HCT116 (cell line): ENCODE measurements around the gene CYTIP. TPM values are rescaled to one million over a fixed set of nuclear protein-coding genes. Genes with fewer than 3 reads are reported as not detected.

Experiments
- ATAC-seq: fragments of 200-7000 bp; cut with Tn5 transposase; 2 replicates; pipeline ENCODE4 v1.9.1; 2020; ENCODE audit warnings: mild to moderate bottlenecking, moderate library complexity
- BruUV-seq: library from RNA; stranded (reverse); fragments of 400-500 nt; replicated peaks from 2 replicates; lab custom pipeline; 2021; lab: Mats Ljungman, UMichigan
- CTCF ChIA-PET: fragments of 300-600 bp; sonication (Branson Sonifier 250); formaldehyde crosslinking; loops from one replicate; lab custom pipeline; 2021; ENCODE audit warnings: antibody characterized with exemption; lab: Charles Lee
- POLR2A ChIA-PET: fragments of 300-600, 350-600 bp; sonication (Branson Sonifier 250); formaldehyde crosslinking; loops from one replicate; lab custom pipeline; 2021; ENCODE audit warnings: antibody characterized with exemption; lab: Charles Lee
- RAD21 ChIA-PET, 2 experiments: fragments of 300-600 bp; sonication (Branson Sonifier 250); formaldehyde crosslinking; loops; one replicate each; lab custom pipeline; 2023; ENCODE audit warnings: low total read pairs in 2 of 2; ENCODE audit not compliant: uncharacterized antibody in 2 of 2, unreplicated experiment in 2 of 2, low non-redundant PET in 1 of 2; lab: Charles Lee
- DNase-seq: peaks from one replicate; pipeline ENCODE4 v3.0.0-alpha.2; 2010; ENCODE audit warnings: low read depth, low spot score
- H2AFZ ChIP-seq: fragments of 200-600 bp; shearing (Covaris generic), sonication (generic); 2 replicates; pipeline ENCODE4 v1.6.1; 2017; ENCODE audit warnings: low read depth, mixed run types, mixed read lengths, antibody characterized with exemption, low read length; ENCODE audit not compliant: poor library complexity, severe bottlenecking
- H3K27ac ChIP-seq: 2 replicates; pipeline ENCODE4 v1.5.1; 2012; ENCODE audit warnings: low read depth, low read length
- H3K27me3 ChIP-seq: fragments of 200-600 bp; sonication (generic); 2 replicates; pipeline ENCODE4 v1.6.1; 2016; ENCODE audit warnings: mixed run types, low read length, mixed read lengths; ENCODE audit not compliant: insufficient read depth
- H3K36me3 ChIP-seq, 2 experiments: fragments of 200-500 bp in 1 of 2; fragments of 200-600 bp in 1 of 2; sonication (Bioruptor generic) in 1 of 2; sonication (generic) in 1 of 2; 2 replicates each; pipeline versions ENCODE4 v1.5.1 to v1.6.1; 2014 to 2016; ENCODE audit warnings: low read length in 2 of 2, inconsistent platforms in 1 of 2, mixed read lengths in 1 of 2, mixed run types in 1 of 2; ENCODE audit not compliant: insufficient read depth in 2 of 2, control insufficient read depth in 1 of 2
- H3K4me1 ChIP-seq, 2 experiments: fragments of 200-600 bp in 1 of 2; sonication (generic) in 1 of 2; 2 replicates each; pipeline versions ENCODE4 v1.5.1 to v1.6.1; 2012 to 2017; ENCODE audit warnings: low read length in 2 of 2, inconsistent platforms in 1 of 2, mild to moderate bottlenecking in 1 of 2, mixed read lengths in 1 of 2, mixed run types in 1 of 2, moderate library complexity in 1 of 2; ENCODE audit not compliant: insufficient read depth in 2 of 2, control insufficient read depth in 1 of 2
- H3K4me2 ChIP-seq: fragments of 200-600 bp; sonication (generic); 2 replicates; pipeline ENCODE4 v1.6.1; 2017; ENCODE audit warnings: mixed run types, low read length, mixed read lengths
- H3K4me3 ChIP-seq, 2 experiments: fragments of 200-600 bp in 1 of 2; sonication (generic) in 1 of 2; replicated peaks in 1 of 2; 2 replicates each; pipeline ENCODE4 v1.5.1; 2011 to 2016; ENCODE audit warnings: low read length in 2 of 2, control low read depth in 1 of 2, low read depth in 1 of 2, mild to moderate bottlenecking in 1 of 2, mixed read lengths in 1 of 2, mixed run types in 1 of 2
- H3K79me2 ChIP-seq: fragments of 200-600 bp; sonication (generic); 2 replicates; pipeline ENCODE4 v1.6.1; 2017; ENCODE audit warnings: mild to moderate bottlenecking, mixed run types, low read length, moderate library complexity, mixed read lengths; ENCODE audit not compliant: insufficient read depth
- H3K9ac ChIP-seq: fragments of 200-600 bp; sonication (generic); 2 replicates; pipeline ENCODE4 v1.6.1; 2016; ENCODE audit warnings: low read length, mixed read lengths
- H3K9me2 ChIP-seq: fragments of 200-600 bp; sonication (generic), shearing (Covaris generic); 2 replicates; pipeline ENCODE4 v1.6.1; 2017; ENCODE audit warnings: mixed run types, mild to moderate bottlenecking, moderate library complexity; ENCODE audit not compliant: insufficient read depth
- H3K9me3 ChIP-seq, 2 experiments: fragments of 200-500 bp in 1 of 2; fragments of 200-600 bp in 1 of 2; sonication (Bioruptor generic) in 1 of 2; sonication (generic) in 1 of 2; 2 replicates each; pipeline ENCODE4 v1.6.1; 2014 to 2017; ENCODE audit warnings: low read length in 2 of 2, mixed read lengths in 2 of 2, inconsistent platforms in 1 of 2, low read depth in 1 of 2, mild to moderate bottlenecking in 1 of 2, mixed run types in 1 of 2, moderate library complexity in 1 of 2; ENCODE audit not compliant: control insufficient read depth in 1 of 2, insufficient read depth in 1 of 2
- H4K20me1 ChIP-seq: fragments of 200-600 bp; sonication (generic), shearing (Covaris generic); 2 replicates; pipeline ENCODE4 v1.6.1; 2017; ENCODE audit warnings: mixed run types, mild to moderate bottlenecking, moderate library complexity; ENCODE audit not compliant: insufficient read depth
- CBX3 ChIP-seq: IDR thresholded peaks from 2 replicates; pipeline ENCODE4 v1.6.1; 2012; ENCODE audit warnings: low read depth
- EGR1 ChIP-seq: IDR thresholded peaks from 2 replicates; pipeline ENCODE4 v1.6.1; 2012; ENCODE audit warnings: low read depth
- ELF1 ChIP-seq: IDR thresholded peaks from 2 replicates; pipeline ENCODE4 v1.6.1; 2012; ENCODE audit warnings: low read depth, borderline replicate concordance
- EZH2 ChIP-seq: fragments of 200-600 bp; sonication (generic); IDR thresholded peaks from 2 replicates; pipeline ENCODE4 v1.6.1; 2017; ENCODE audit warnings: antibody characterized with exemption, mixed run types
- EZH2phosphoT487 ChIP-seq: fragments of 200-600 bp; IDR thresholded peaks from 2 replicates; pipeline ENCODE4 v1.6.1; 2018; ENCODE audit warnings: antibody characterized with exemption, borderline replicate concordance
- FOSL1 ChIP-seq: IDR thresholded peaks from 2 replicates; pipeline ENCODE4 v1.6.1; 2012; ENCODE audit warnings: low read depth
- POLR2AphosphoS5 ChIP-seq: IDR thresholded peaks from 2 replicates; pipeline ENCODE4 v1.6.1; 2011; ENCODE audit warnings: mild to moderate bottlenecking, low read depth, low read length, moderate library complexity
- REST ChIP-seq: IDR thresholded peaks from 2 replicates; pipeline ENCODE4 v1.6.1; 2012; ENCODE audit warnings: low read depth
- SIN3A ChIP-seq: IDR thresholded peaks from 2 replicates; pipeline ENCODE4 v1.6.1; 2012; ENCODE audit warnings: low read depth
- SP1 ChIP-seq: IDR thresholded peaks from 2 replicates; pipeline ENCODE4 v1.6.1; 2012; ENCODE audit warnings: low read depth
- SRF ChIP-seq: IDR thresholded peaks from 2 replicates; pipeline ENCODE4 v1.6.1; 2012; ENCODE audit warnings: low read depth
- ZBTB33 ChIP-seq: IDR thresholded peaks from 2 replicates; pipeline ENCODE4 v1.6.1; 2011; ENCODE audit warnings: mild to moderate bottlenecking, low read length, moderate library complexity; ENCODE audit not compliant: insufficient replicate concordance; ENCODE audit errors: extremely low read depth
- ZNF274 ChIP-seq: fragments of 200-500 bp; sonication (Bioruptor generic); IDR thresholded peaks from 2 replicates; pipeline ENCODE4 v1.6.1; 2014; ENCODE audit warnings: mild to moderate bottlenecking, low read depth, low read length, inconsistent platforms
- intact Hi-C: fragments of 100-400 bp; cut with micrococcal nuclease; formaldehyde crosslinking; loops from 2 replicates; pipeline ENCODE4 v1.10.0; 2022
- total RNA-seq: library from RNA; stranded (reverse); gene quantifications from one replicate; pipeline ENCODE4 v1.2.1, GENCODE V29; 2021; ENCODE audit not compliant: unreplicated experiment

The CYTIP gene
- total RNA-seq, 1 experiment from 2014 or later, result 0.64 TPM

- no peak for ATAC-seq
- no peaks in the 10 kb centered on the region for H4K20me1 ChIP-seq
- no peak overlapping the region for H2AFZ ChIP-seq
- no TSS peak for BruUV-seq
- H3K4me2 ChIP-seq, result no peak overlapping the region
- no peak overlapping the region for H3K9ac ChIP-seq
- intact Hi-C loops, result no loop called here
- H3K4me3 ChIP-seq, result no peak overlapping the region
- CTCF ChIA-PET, result no interaction called here
- no peaks in the 10 kb centered on the region for H3K79me2 ChIP-seq
- no peaks in the 10 kb centered on the region for H3K36me3 ChIP-seq
- RAD21 ChIA-PET, result no interaction called here
- POLR2A ChIA-PET, result no interaction called here
- DNase-seq, result no peak
- no peaks in the 10 kb centered on the region for H3K9me3 ChIP-seq
- no peaks in the 10 kb centered on the region for H3K9me2 ChIP-seq
- no peak overlapping the region for H3K27ac ChIP-seq
- H3K4me1 ChIP-seq, result no peaks in the 10 kb centered on the region
- TF ChIP-seq SRF (no peak), EGR1 (no peak), REST (no peak), FOSL1 (no peak), SP1 (no peak), ZBTB33 (no peak), ELF1 (no peak), CBX3 (no peak), EZH2 (no peak), POLR2AphosphoS5 (no peak), SIN3A (no peak), ZNF274 (no peak), EZH2phosphoT487 (no peak)
- no peaks in the 10 kb centered on the region for H3K27me3 ChIP-seq
These were observed 28.2 kb downstream of the CYTIP start for GRCh38 chr2:157415591-157416101.
